AG10803 (cell line): Measurements from ENCODE around the gene RUNDC1.
A peak's percentile ranks its signal among the peaks of the same experiment; 100 is the strongest.

Source experiments
- DNase-seq: peaks from one replicate; pipeline ENCODE4 v3.0.0; 2010; ENCODE audit warnings: low read depth
- H3K4me3 ChIP-seq: 2 replicates; pipeline ENCODE4 v1.5.1; 2011; ENCODE audit warnings: mild to moderate bottlenecking, low read length, control low read depth
- CTCF ChIP-seq: conservative IDR thresholded peaks from 2 replicates; pipeline ENCODE4 v1.5.1; 2011; ENCODE audit warnings: mild to moderate bottlenecking, low read length, control low read depth, inconsistent platforms

The RUNDC1 gene

GRCh38 chr17:43016216-43016615 lies 35.9 kb downstream of the RUNDC1 start:
- no peak for DNase-seq
- H3K4me3 ChIP-seq, result no peak overlapping the region
- no peak for TF ChIP-seq CTCF

- no peak overlapping the region for H3K4me3 ChIP-seq
- no peak for TF ChIP-seq CTCF
- DNase-seq, result no peak
These were observed 37.9 kb downstream of the RUNDC1 start for GRCh38 chr17:43018008-43018853.

GRCh38 chr17:43018932-43019331 lies 38.6 kb downstream of the RUNDC1 start:
- no peak overlapping the region for H3K4me3 ChIP-seq
- TF ChIP-seq CTCF, result no peak
- peak; percentile 25 for DNase-seq

GRCh38 chr17:43019418-43019817 lies 39.1 kb downstream of the RUNDC1 start:
- TF ChIP-seq CTCF, result no peak
- DNase-seq, result peak; percentile 38
- peak overlapping the region; percentile 1 for H3K4me3 ChIP-seq

- peak overlapping the region; percentile 1 for H3K4me3 ChIP-seq
- TF ChIP-seq CTCF, result no peak
- peak; percentile 20 for DNase-seq
These were observed 39.8 kb downstream of the RUNDC1 start for GRCh38 chr17:43020030-43020621.

GRCh38 chr17:43020789-43021740 lies 40.7 kb downstream of the RUNDC1 start:
- H3K4me3 ChIP-seq, result peak overlapping the region; percentile 95
- DNase-seq, result peak; percentile 77
- no peak for TF ChIP-seq CTCF
